ENCODE measurements around the gene ZNF629. TPM values are rescaled to one million over a fixed set of nuclear protein-coding genes. Genes with fewer than 3 reads are reported as not detected.

The ZNF629 gene
- total RNA-seq, 1 donor from 2014 or later = 13.7 TPM

DNA sequence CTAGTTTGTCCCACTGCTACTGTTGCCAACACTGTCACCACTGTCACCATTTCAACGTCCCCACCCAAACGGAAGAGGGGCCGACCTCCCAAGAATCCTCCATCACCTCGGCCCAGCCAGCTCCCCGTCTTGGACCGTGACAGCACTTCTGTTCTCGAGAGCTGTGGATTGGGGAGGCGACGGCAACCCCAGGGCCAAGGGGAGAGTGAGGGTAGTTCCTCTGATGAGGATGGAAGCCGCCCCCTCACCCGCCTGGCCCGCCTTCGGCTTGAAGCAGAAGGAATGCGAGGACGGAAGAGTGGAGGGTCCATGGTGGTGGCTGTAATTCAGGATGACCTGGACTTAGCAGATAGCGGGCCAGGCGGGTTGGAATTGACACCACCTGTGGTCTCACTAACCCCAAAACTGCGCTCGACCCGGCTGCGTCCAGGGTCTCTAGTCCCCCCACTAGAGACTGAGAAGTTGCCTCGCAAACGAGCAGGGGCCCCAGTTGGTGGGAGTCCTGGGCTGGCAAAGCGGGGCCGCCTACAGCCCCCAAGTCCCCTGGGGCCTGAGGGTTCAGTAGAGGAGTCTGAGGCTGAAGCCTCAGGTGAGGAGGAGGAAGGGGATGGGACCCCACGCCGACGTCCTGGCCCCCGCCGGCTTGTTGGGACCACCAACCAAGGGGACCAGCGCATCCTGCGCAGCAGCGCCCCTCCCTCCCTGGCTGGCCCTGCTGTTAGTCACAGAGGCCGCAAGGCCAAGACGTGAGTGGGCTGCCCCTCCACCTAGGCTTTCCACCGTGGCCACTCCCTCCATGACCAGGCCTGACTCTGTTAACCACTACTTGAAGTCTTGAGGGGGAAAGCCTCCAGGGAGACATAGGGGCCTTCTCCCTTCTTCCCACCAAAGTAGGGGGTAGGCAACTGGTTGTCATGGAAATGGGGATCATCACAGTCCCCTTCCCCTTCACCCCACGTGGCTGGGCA is 47.7 kb downstream of the ZNF629 start:
- Histone ChIP-seq H3K4me1 (no peaks in the 10 kb centered on the region), H3K9ac (no peak overlapping the region), H3K4me3 (no peak overlapping the region), H3K9me3 (ENCODE audit: low read depth) (no peaks in the 10 kb centered on the region), H3K36me3 (no peaks in the 10 kb centered on the region), H3K4me2 (no peak overlapping the region), H3K27me3 (no peaks in the 10 kb centered on the region), H4K20me1 (ENCODE audit: low read depth) (no peaks in the 10 kb centered on the region), H3F3A (ENCODE audit: low read depth) (no peaks in the 10 kb centered on the region), H3K27ac (no peak overlapping the region), H3K79me2 (ENCODE audit: low read depth) (no peaks in the 10 kb centered on the region), H2AFZ (replicated peaks) (no peak overlapping the region)
- TF ChIP-seq EZH2 (IDR thresholded peaks at IDR 0.05) (no peak), EZH2phosphoT487 (IDR thresholded peaks at IDR 0.05) (no peak), CTCF (IDR thresholded peaks at IDR 0.05) (no peak)
- Mint-ChIP-seq H3K9me3 (no peaks in the 10 kb centered on the region), H3K27me3 (ENCODE audit: insufficient read depth, low read depth) (peaks cover 2% of the 10 kb centered on the region), H3K4me1 (no peaks in the 10 kb centered on the region), H3K4me3 (no peak overlapping the region), H3K36me3 (peaks cover 26% of the 10 kb centered on the region), H3K27ac (no peak overlapping the region)
- no peak for DNase-seq (ENCODE audit: low spot score)

- Histone ChIP-seq H3K36me3 (no peaks in the 10 kb centered on the region), H3K4me1 (no peaks in the 10 kb centered on the region), H3K4me3 (no peak overlapping the region), H3F3A (ENCODE audit: low read depth) (no peaks in the 10 kb centered on the region), H3K9me3 (ENCODE audit: low read depth) (no peaks in the 10 kb centered on the region), H3K79me2 (ENCODE audit: low read depth) (no peaks in the 10 kb centered on the region), H3K9ac (no peak overlapping the region), H2AFZ (replicated peaks) (no peak overlapping the region), H4K20me1 (ENCODE audit: low read depth) (no peaks in the 10 kb centered on the region), H3K27me3 (no peaks in the 10 kb centered on the region), H3K4me2 (no peak overlapping the region), H3K27ac (no peak overlapping the region)
- Mint-ChIP-seq H3K27ac (no peak overlapping the region), H3K4me1 (no peaks in the 10 kb centered on the region), H3K27me3 (ENCODE audit: insufficient read depth, low read depth) (no peaks in the 10 kb centered on the region), H3K36me3 (peaks cover 32% of the 10 kb centered on the region), H3K4me3 (no peak overlapping the region), H3K9me3 (no peaks in the 10 kb centered on the region)
- no peak for TF ChIP-seq EZH2 (IDR thresholded peaks at IDR 0.05)
- TF ChIP-seq CTCF (IDR thresholded peaks at IDR 0.05) = no peak
- TF ChIP-seq EZH2phosphoT487 (IDR thresholded peaks at IDR 0.05) = no peak
- DNase-seq (ENCODE audit: low spot score) = no peak
Measured at GRCh38 chr16:30737794-30738648, 49.0 kb downstream of the ZNF629 start.

GRCh38 chr16:30736995-30737793 is 49.8 kb downstream of the ZNF629 start:
- H3K4me2 ChIP-seq = no peak overlapping the region
- no peak overlapping the region for H3K9ac ChIP-seq
- H3K36me3 ChIP-seq = no peaks in the 10 kb centered on the region
- H3K9me3 ChIP-seq (ENCODE audit: low read depth) = no peaks in the 10 kb centered on the region
- H3K9me3 Mint-ChIP-seq = no peaks in the 10 kb centered on the region
- no peak overlapping the region for H3K27ac ChIP-seq
- no peaks in the 10 kb centered on the region for H4K20me1 ChIP-seq (ENCODE audit: low read depth)
- H3K27me3 ChIP-seq = no peaks in the 10 kb centered on the region
- peaks cover 34% of the 10 kb centered on the region for H3K36me3 Mint-ChIP-seq
- H3F3A ChIP-seq (ENCODE audit: low read depth) = no peaks in the 10 kb centered on the region
- H3K79me2 ChIP-seq (ENCODE audit: low read depth) = no peaks in the 10 kb centered on the region
- no peaks in the 10 kb centered on the region for H3K27me3 Mint-ChIP-seq (ENCODE audit: insufficient read depth, low read depth)
- no peak overlapping the region for H3K4me3 ChIP-seq
- H3K27ac Mint-ChIP-seq = no peak overlapping the region
- DNase-seq (ENCODE audit: low spot score) = no peak
- no peaks in the 10 kb centered on the region for H3K4me1 ChIP-seq
- H3K4me3 Mint-ChIP-seq = no peak overlapping the region
- no peak for TF ChIP-seq CTCF (IDR thresholded peaks at IDR 0.05)
- TF ChIP-seq EZH2phosphoT487 (IDR thresholded peaks at IDR 0.05) = no peak
- TF ChIP-seq EZH2 (IDR thresholded peaks at IDR 0.05) = no peak
- H3K4me1 Mint-ChIP-seq = no peaks in the 10 kb centered on the region
- no peak overlapping the region for H2AFZ ChIP-seq (replicated peaks)

All from neural progenitor cell (in vitro differentiated cells).